GM21390 (cell line): Measurements from ENCODE around the gene WDR77.

ENCODE experiments used
- ATAC-seq: cut with Tn5 transposase; IDR thresholded peaks from one replicate; pipeline ENCODE4 v1.9.1; 2021; ENCODE audit not compliant: unreplicated experiment

WDR77 gene

GRCh38 chr1:111448918-111449702 lies at the start of gene WDR77, which contains the start of gene ATP5PB:
Gene WDR77, minus strand, starts transcription at chr1:111449256. Its CDS starts 87 bp downstream, at chr1:111449169.
Gene ATP5PB, plus strand, starts transcription at chr1:111449464. Its CDS starts 78 bp downstream, at chr1:111449542.
- ATAC-seq = peak; percentile 91

GRCh38 chr1:111497592-111497991 lies 48.5 kb upstream of the WDR77 start:
- ATAC-seq = no peak

- no peak for ATAC-seq
Observed at GRCh38 chr1:111496398-111496797, 47.3 kb upstream of the WDR77 start.

GRCh38 chr1:111491070-111491469 lies 42.0 kb upstream of the WDR77 start:
- no peak for ATAC-seq

GRCh38 chr1:111490220-111490619 lies 41.2 kb upstream of the WDR77 start:
- ATAC-seq = no peak

GRCh38 chr1:111489604-111490003 lies 40.5 kb upstream of the WDR77 start:
- no peak for ATAC-seq

- ATAC-seq = no peak
Observed at GRCh38 chr1:111488669-111489068, 39.6 kb upstream of the WDR77 start.

GRCh38 chr1:111487133-111487532 lies 38.1 kb upstream of the WDR77 start:
- no peak for ATAC-seq

GRCh38 chr1:111486431-111486830 lies 37.4 kb upstream of the WDR77 start:
- no peak for ATAC-seq

GRCh38 chr1:111484391-111485026 lies 35.5 kb upstream of the WDR77 start:
- no peak for ATAC-seq

- ATAC-seq = no peak
Observed at GRCh38 chr1:111483876-111484275, 34.8 kb upstream of the WDR77 start.

- no peak for ATAC-seq
Observed at GRCh38 chr1:111483166-111483565, 34.1 kb upstream of the WDR77 start.

- no peak for ATAC-seq
Observed at GRCh38 chr1:111481387-111482221, 32.5 kb upstream of the WDR77 start.

- ATAC-seq = no peak
Observed at GRCh38 chr1:111480674-111481073, 31.6 kb upstream of the WDR77 start.

- ATAC-seq = peak; percentile 75
Observed at GRCh38 chr1:111476761-111477309, 27.8 kb upstream of the WDR77 start.

GRCh38 chr1:111476214-111476613 lies 27.2 kb upstream of the WDR77 start:
- ATAC-seq = no peak

- no peak for ATAC-seq
Observed at GRCh38 chr1:111475701-111476100, 26.6 kb upstream of the WDR77 start.

GRCh38 chr1:111474521-111474920 lies 25.5 kb upstream of the WDR77 start:
- ATAC-seq = no peak

GRCh38 chr1:111474106-111474505 lies 25.1 kb upstream of the WDR77 start:
- ATAC-seq = no peak

- no peak for ATAC-seq
Observed at GRCh38 chr1:111471538-111471937, 22.5 kb upstream of the WDR77 start.

- ATAC-seq = no peak
Observed at GRCh38 chr1:111471012-111471411, 22.0 kb upstream of the WDR77 start.
